IPS-18c (cell line): Measurements from ENCODE around the gene RAB8A.

ENCODE experiments used
- H3K4me3 ChIP-seq: 2 replicates; pipeline ENCODE4 v1.7.0; 2013; ENCODE audit warnings: low read depth, mild to moderate bottlenecking, low read length, moderate library complexity; ENCODE audit not compliant: insufficient read depth
- H3K9me3 ChIP-seq: one replicate; pipeline ENCODE4 v1.6.1; 2013; ENCODE audit warnings: mild to moderate bottlenecking, low read length, moderate library complexity; ENCODE audit not compliant: control insufficient read depth, insufficient read depth

The RAB8A gene

DNA sequence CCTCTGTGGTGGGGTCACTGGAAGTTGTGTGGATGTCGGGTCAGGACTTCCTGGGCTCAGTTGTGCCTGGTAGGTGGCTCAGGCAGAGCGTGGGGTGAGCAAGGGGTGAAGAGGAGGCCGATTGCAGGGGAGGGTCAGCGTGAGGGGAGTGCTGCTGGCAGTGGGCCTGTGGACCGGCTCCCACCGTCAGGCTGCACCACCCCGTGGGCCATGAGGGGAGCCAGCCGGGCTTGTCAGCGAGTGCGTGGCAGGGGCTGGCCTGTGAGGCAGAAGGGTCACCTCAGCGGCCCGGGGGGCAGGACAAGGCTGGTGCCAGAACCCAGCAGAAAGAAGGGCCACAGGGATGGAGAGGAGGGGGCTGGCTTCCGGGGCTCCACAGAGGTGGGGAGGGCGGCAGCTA, 13.3 kb downstream of the RAB8A start:
- Histone ChIP-seq H3K4me3 (no peak overlapping the region), H3K9me3 (no peaks in the 10 kb centered on the region)

GRCh38 chr19:16125737-16126495, 14.2 kb downstream of the RAB8A start:
- no peak overlapping the region for H3K4me3 ChIP-seq
- H3K9me3 ChIP-seq, result no peaks in the 10 kb centered on the region

DNA sequence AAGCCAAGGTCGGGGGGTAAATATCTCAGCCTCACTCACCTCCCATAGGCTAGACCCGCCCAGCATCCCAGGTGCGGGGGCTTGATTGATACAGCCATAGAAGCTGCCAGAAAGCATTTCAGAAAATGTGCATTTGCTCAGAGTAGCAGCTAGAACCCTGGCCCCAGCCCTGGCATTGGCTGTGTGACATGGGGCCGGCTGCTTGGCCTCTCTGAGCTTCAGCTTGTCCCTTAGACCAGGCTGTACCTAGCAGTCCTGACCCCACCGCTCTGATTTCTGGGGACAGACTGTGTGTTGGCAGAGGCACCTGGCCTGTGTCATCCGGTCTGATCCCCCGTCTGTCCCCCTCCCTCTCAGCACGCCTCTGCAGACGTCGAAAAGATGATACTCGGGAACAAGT, 15.4 kb downstream of the RAB8A start:
- H3K9me3 ChIP-seq, result no peaks in the 10 kb centered on the region

DNA sequence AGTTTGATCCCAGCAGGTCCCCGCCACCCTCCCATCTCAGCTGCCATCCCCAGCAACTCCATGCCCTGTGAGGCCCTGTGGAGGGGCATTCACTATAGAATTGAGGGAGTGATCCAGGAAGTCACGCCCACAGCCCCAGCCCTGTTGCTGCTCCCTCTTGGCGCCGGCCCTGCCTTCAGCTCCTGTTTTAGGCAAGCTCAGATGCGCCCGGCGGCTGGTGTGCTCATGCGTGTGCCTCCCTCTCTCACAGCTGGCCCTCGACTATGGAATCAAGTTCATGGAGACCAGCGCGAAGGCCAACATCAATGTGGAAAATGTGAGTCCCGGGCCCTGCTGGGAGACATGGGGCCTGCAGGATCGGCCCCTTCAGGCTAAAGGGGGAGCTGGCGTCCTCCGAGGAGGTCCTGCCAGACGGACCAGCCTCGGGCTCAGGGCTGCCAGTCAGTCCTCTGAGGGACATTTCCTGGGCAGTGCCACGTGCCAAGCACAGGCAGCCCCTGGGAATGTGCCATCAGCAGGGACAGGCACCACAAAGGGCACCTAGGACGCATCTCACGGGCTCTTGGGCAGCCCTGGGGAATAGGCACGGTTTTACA, 16.2 kb downstream of the RAB8A start:
- Histone ChIP-seq H3K9me3 (no peaks in the 10 kb centered on the region), H3K4me3 (no peak overlapping the region)

More for the DNA sequence above, 15.4 kb downstream of the RAB8A start:
- no peak overlapping the region for H3K4me3 ChIP-seq

GRCh38 chr19:16131648-16132047, 20.0 kb downstream of the RAB8A start:
- Histone ChIP-seq H3K9me3 (no peaks in the 10 kb centered on the region), H3K4me3 (no peak overlapping the region)

- H3K9me3 ChIP-seq, result no peaks in the 10 kb centered on the region
- H3K4me3 ChIP-seq, result no peak overlapping the region
Measured at GRCh38 chr19:16133818-16134217, 22.1 kb downstream of the RAB8A start.

DNA sequence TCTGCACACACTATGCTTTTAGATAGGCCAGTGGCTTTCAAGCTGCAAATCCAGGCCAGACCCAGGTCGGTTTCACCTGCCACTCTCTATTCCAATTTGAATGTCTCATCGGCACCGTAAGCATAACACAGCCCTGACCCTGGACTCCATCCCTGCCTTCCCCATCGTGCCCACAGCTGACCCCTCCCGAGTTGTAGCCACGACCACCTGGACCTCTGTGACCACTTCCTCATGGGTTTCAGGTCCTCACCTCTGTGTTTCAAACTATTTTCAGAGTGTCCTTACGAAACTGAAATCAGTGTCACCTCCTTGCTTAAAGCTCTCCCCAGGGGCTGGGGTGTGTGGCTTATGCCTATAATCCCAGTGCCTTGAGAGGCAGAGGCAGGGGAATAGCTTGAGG, 22.8 kb downstream of the RAB8A start:
- Histone ChIP-seq H3K4me3 (no peak overlapping the region), H3K9me3 (no peaks in the 10 kb centered on the region)

- no peaks in the 10 kb centered on the region for H3K9me3 ChIP-seq
- no peak overlapping the region for H3K4me3 ChIP-seq
Measured at GRCh38 chr19:16135430-16136127, 23.9 kb downstream of the RAB8A start.

- Histone ChIP-seq H3K4me3 (no peak overlapping the region), H3K9me3 (no peaks in the 10 kb centered on the region)
Measured at GRCh38 chr19:16136185-16136999, 24.7 kb downstream of the RAB8A start.

- no peak overlapping the region for H3K4me3 ChIP-seq
Measured at GRCh38 chr19:16139752-16140151, 28.1 kb downstream of the RAB8A start.

DNA sequence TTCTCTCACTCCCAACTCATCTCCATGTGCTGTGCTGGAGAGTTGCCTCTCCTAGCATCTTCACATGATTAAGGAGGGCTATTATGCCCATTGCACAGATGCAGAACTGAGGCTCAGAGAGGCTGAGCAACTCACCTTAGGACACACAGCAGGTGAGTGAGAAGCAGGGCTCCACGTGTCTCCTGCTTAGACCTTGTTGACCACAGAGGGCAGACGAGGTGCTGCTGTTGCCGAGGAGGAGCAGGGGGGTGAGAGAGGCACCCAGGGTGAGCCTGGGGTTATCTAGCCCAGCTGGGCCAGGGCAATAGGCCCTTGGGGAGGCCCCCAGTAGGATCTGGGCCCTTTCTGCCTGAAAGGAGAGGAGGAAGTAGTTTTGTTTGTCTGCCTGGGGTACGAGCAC, 29.4 kb downstream of the RAB8A start:
- Histone ChIP-seq H3K4me3 (no peak overlapping the region), H3K9me3 (no peaks in the 10 kb centered on the region)

More at GRCh38 chr19:16139752-16140151, 28.1 kb downstream of the RAB8A start:
- no peaks in the 10 kb centered on the region for H3K9me3 ChIP-seq

- no peak overlapping the region for H3K4me3 ChIP-seq
- no peaks in the 10 kb centered on the region for H3K9me3 ChIP-seq
Measured at GRCh38 chr19:16142032-16142580, 30.4 kb downstream of the RAB8A start.

DNA sequence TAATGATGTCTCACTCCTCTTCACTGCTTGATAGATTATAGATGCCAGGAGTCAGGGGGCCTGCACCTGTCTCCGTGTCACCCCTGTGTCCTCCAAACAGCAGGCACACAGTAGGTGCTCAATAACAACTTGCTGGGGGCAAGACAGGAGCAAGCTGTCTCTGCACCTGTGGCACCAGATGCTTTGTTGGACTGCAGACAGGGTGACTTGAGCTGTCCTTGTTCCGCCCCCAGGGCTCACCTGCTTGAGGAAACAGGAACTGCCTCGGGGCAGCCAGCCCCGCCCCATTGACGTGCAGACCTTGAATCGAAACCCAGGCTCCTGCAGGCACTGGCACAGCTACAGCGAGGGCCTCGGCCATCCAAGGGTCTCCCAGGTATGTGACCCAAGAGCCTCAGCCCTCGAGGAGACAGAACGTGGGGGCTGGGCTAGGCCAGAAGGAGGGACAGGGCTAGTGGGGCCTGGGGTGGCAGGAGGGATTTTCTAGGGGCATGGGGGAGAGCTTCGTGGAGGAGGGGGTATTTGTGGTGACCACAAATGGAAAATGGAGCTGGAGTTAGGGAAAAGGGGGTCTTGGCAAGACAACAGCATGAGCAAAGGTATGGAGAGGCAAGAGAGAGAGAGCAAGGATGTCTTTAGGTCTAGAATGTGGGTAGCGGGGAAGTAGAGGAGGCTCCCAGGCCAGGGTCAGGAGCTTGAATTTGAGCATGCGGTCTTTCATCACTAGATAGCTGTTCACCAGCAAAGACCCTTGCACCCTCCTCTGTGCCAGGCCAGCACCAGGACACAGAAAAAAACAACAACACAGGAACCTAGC, 31.9 kb downstream of the RAB8A start, which contains the start of gene HSH2D:
TSS of gene HSH2D (plus strand) at position 287 of the 817 bp plus-strand sequence. CDS start 5,066 bp downstream, outside the sequence.
- Histone ChIP-seq H3K9me3 (no peaks in the 10 kb centered on the region), H3K4me3 (no peak within 1 kb of the TSS)

DNA sequence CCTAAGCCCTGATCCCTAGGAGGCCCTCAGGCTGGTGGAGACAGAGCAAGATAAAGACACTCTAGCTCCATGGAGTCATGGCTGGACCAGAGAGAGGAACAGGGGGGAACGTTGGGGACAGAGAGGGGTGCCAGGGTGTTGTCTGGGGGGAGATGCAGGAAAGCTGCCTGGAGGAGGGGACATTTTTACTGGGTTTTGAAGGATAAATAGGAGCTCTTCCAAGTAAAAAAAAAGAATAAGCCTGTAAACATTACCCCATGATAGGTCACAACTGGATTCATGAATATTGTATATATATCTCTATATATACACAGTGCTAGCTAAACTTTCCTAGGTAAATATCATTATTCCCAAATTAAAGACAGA, 32.5 kb downstream of the RAB8A start:
- no peak overlapping the region for H3K4me3 ChIP-seq
- no peaks in the 10 kb centered on the region for H3K9me3 ChIP-seq

- H3K9me3 ChIP-seq, result no peaks in the 10 kb centered on the region
- H3K4me3 ChIP-seq, result no peak overlapping the region
Measured at GRCh38 chr19:16146112-16146511, 34.4 kb downstream of the RAB8A start.

GRCh38 chr19:16148443-16149229, 36.9 kb downstream of the RAB8A start:
- H3K9me3 ChIP-seq, result no peaks in the 10 kb centered on the region
- H3K4me3 ChIP-seq, result no peak overlapping the region
